HG02938 (cell line): Measurements from ENCODE around the gene SF3B3.
"Not testable (repeated sequence)": the region's sequence is repeated elsewhere in the genome, so short reads cannot be mapped to it uniquely, and the experiment has no call there.

Experiments used
- ATAC-seq: cut with Tn5 transposase; IDR thresholded peaks from one replicate; pipeline ENCODE4 v1.9.1; 2021; ENCODE audit warnings: mild to moderate bottlenecking, moderate library complexity; ENCODE audit not compliant: unreplicated experiment

SF3B3 gene

DNA sequence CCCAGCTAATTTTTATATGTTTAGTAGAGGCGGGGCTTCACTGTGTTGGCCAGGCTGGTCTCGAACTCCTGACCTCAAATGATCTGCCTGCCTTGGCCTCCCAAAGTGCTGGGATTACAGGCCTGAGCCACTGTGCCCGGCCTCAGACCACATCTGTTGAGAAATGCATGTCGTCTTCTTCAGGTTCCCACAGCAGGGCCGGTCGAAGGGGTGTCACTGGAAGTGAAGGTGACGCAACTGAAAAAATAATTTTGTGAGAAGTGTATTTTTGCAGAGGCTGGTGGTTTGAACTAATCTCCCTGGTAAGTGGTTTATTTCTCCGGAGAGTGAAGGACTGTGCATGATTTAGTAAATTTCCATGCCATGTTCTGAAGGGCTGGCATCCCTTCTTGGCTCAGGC, 89.3 kb downstream of the SF3B3 start:
- ATAC-seq, result no peak

DNA sequence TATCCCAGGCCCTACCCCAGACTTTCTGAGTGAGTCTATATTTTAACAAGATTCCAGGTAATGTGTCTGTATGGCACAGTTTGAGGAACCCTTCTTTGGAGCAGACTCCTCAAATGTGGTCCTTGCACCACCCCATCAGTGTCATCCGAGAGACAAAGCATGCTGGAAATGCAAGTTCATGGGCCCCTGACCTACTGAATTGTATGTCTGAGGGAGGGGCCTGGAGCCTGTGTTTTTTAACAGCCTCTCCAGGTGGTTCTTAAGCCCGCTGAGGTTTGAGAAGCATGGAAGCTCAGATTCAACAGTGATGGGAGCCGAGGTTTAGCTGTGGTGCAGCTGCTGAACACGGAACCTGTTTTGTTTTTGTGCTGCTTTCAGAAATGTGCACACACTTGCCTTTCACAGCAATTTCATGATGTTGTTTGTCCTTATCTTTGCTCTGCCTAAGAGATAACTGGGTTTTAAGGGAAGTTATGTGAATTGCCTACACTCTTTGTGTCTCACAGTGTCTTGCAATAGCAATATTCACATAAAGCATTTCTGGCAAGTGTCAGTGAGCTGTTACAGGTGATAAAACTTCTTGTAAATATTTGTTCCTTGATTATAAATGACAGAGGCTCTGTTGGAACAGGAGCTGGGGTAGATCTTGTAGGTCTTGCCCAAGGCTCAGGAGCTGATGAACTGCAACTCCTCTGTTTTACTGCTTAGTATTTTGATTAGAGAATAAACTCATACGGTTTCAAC, 90.8 kb downstream of the SF3B3 start:
- no peak for ATAC-seq

DNA sequence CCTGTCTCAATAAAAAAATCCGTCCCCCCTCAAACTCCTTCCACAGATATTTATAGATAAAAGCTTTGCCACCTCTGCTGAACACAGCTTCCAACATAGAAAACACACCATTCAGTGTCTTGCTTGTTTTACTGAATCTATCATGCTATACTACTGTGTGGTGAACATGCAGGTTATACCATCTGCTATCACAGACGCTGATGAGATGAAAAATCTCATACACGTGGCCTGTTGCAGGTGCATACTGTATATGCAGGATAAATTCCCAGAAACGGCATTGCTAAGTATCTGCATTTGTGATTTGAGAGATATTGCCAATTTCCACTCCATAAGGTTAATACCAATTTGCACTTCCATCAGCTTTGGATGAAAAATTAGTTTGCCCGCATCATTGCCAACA, 92.3 kb downstream of the SF3B3 start:
- no peak for ATAC-seq

DNA sequence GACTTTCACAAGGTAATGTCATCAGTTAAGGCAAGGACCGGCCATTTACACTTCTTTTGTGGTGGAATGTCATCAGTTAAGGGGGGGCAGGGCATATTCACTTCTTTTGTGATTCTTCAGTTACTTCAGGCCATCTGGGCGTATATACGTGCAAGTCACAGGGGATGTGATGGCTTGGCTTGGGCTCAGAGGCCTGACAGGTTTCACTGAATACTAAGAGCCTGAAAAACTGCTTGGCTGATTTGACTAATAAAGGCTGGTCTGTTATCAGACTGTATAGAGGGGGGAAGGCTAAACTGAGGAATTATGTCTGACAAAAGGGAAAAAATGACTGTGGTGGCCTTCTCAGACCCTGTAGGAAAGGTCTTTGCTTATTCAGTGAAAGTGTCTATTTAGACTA, 98.2 kb downstream of the SF3B3 start:
- ATAC-seq, result not testable (repeated sequence)
